ENCODE measurements around the gene SMPDL3B.

- TF ChIP-seq EP300 (IDR thresholded peaks at IDR 0.05) = no peak
- no peak for TF ChIP-seq CTCF (IDR thresholded peaks at IDR 0.05)
- TF ChIP-seq POLR2AphosphoS5 (IDR thresholded peaks at IDR 0.05) = no peak
- TF ChIP-seq POLR2A (IDR thresholded peaks at IDR 0.05) = no peak
Observed at GRCh38 chr1:27993241-27993640, 58.4 kb downstream of the SMPDL3B start.

Measured in upper lobe of left lung (tissue), 4 donors.